Glomerular visceral epithelial cell (primary cell): ENCODE results near the gene CYB5RL.

ENCODE experiments used
- DNase-seq: peaks from one replicate; pipeline ENCODE4 v3.0.0-alpha.2; 2016; ENCODE audit errors: extremely low spot score

The CYB5RL gene

DNA sequence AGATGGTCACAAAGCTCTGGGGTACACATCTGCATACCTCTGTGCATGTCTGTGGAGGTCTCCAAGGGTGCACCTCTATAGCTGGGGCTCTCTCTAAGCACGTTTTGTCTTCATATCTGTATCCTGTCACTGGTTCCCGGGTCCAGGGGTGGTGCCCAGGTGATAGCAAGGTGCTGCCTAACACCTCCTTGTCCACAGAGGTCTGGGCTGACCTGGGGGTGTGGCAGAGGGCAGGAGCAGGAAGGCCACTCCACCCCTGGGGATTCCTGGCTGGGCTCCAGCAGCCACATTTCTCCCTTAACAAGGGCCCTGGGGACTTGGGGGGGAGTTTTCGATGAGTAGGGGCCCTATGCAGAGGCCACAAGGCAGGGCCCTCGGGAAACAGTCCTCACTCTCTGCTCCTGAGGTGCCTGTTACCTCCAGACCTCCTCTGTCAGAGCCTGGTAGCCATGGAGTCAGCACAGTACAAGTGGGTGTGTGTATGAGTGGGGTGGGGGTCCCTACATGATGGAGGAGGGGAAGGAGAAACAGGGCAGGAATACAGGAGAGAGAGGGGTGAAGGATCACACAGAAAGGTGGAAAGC, 40.0 kb downstream of the CYB5RL start:
- DNase-seq, result no peak

DNA sequence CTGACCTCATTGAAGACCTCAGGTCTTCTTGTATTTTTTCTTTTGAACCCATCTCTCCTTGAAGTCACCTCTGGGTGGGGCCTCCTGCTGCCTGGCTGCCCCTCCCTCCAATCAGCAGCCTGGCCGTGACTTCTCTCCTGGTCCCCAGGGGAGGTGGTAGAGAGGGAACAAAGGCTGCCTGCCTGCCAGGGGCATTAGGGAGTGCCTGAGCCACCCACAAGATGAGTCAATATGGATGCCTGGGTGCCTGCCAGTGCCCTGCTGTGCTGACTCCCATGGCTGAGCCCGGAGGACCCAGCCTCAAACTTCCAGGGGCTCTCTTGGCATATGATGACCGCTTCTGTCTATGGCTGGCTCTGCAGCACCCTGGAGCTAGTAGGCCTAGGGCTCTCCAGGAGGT, 41.8 kb downstream of the CYB5RL start:
- DNase-seq, result peak; percentile 74

DNA sequence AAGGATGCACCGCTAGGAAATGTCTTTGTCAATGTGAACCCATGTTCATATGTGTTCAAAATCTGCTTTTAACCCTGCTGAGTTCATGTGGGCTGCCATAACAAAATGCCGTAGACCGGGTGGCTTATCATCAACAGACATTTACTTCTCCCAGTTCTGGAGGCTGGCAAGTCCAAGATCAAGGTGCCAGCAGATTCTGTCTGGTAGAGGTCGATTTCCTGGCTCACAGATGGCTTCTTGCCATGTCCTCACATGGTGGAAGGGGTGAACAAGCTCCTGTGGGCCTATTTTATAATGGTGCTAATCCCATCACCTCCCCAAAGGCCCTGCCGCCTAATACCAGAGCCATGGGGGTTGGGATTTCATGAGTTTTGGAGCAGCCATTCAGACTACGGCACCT, 42.4 kb downstream of the CYB5RL start:
- DNase-seq, result no peak

DNA sequence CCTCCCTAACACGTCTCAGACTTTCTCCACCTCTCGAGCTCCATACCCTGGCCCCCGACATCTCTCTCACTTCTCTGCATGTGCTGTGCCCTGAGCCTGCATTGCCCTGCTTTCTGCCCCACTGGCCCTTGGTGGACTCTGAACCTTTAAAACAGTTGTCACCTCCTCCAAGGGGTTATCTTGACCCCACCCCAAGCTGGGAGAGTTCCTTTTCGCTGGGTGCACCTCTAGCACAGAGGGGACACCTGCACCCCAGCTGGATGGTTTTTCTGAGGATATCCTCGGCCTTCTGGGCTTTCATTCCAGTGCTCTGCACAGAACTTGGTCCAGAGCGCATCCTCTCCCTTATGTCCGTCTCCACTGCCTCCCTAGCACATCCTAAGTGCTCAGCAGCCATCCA, 42.8 kb downstream of the CYB5RL start:
- no peak for DNase-seq

DNA sequence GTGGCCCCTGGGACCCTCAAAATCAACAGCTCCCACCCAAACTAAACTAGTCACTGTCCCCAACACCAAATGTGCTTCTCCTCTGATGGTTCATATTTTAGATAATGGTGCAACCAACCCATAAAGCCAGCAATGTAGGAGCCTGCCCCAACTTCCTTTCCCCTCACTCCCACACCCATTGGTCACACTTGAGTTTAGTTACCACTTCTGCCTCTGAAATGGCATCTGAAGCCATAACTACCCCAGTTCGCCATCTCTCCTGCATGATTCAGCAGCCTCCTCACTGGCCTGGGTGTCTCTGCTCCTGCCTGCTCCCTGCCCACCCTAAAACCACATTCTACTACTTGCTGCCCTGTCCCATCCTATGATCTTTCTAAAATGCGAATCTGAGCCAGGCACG, 43.6 kb downstream of the CYB5RL start:
- DNase-seq, result no peak

DNA sequence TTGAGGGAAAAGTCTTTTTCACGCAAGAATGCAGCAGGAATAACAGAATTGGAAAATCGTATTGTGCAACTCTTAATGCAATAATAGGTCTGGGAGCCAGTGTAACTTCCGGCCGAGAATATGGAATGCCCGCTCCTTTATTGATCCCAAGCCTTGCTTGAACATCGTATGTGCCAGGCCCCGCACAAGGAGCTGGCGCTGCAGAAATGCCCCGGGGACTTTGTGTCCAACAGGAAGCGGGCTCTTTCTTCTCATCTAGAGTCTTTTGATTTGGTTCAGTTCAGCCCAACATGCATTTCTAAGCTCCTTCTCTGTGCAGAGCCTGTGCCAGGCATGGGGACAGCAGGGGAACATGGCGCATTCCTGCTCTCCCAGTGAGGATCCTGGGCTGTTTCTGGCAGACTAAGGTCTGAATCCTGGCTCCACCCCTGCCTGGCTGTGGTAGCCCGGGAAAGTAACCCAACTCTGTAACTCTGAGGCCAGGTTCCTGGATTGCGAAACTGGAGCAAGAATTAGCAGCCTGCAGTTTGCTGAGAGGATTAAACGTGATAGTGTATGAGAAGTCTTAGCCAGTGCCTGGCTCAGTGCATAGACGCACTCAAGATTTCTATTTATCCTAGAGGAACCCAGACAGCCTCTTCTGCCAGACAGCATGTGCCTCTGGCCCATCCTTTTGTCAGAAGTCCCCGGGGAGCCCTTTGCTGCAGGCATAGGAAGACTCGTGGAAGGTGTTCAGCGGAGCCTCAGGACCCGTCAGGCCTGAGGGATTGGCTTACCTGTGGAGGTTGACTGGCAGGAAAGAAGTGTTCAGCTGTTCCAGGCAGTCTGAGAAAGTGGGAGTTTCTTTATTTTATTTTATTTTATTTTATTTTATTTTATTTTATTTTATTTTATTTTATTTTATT, 46.0 kb downstream of the CYB5RL start:
- peak; percentile 66 for DNase-seq

DNA sequence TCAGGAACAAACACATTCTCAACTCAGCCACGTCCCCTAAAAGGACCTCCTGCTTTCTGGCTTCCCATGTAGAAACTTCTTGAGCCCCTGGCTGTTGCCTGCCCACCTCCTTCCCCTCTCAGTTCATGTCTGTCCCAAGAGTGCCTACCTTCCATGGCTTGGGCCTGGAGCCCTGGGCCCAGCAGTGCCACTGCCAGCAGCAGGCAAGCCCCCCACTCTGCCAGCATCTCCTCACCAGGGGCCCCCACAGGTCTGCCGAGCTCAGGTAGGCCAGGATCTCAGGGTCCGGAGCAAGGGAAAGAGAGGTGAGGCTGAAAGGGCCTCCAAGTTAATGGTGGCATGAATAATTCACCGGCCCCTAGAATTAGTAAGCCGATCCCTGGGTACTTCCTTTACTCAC, 47.1 kb downstream of the CYB5RL start, which contains the start of gene CDCP2:
TSS of gene CDCP2 (minus strand) at position 305 of the 400 bp plus-strand sequence. CDS start at position 227, 78 bp downstream.
- DNase-seq, result no peak

DNA sequence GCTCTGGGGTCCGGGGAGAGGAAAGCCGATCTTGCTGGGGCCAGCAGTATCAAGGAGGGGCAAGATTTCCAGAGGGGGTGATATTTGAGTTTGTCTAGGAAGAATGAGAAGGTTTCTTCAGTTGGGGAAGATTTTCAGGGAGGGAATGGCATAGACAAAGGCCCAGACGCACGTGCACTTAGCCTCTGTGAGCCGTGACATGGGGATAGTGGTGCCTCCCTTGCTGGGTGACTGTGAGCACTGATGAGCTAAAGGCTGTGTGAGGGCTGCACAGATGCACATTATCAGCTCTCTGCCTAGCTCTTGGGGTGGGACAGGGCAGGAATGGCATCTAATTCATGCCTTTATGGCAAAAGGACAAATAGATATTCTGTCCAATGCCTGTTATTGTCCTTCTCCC, 48.8 kb downstream of the CYB5RL start:
- DNase-seq, result no peak
